Type B pancreatic cell (in vitro differentiated cells): ENCODE results near the gene FBXO33. TPM values are rescaled to one million over a fixed set of nuclear protein-coding genes. Genes with fewer than 3 reads are reported as not detected.
A peak's percentile ranks its signal among the peaks of the same experiment; 100 is the strongest.

Experiments
- DNase-seq: peaks from one replicate; pipeline ENCODE4 v3.0.0; 2021; ENCODE audit warnings: mixed read lengths; ENCODE audit not compliant: unreplicated experiment; ENCODE audit errors: extremely low spot score
- H3K27ac Mint-ChIP-seq: 2 replicates; pipeline ENCODE4 v1.8.0; 2021; ENCODE audit warnings: mild to moderate bottlenecking, mixed read lengths
- H3K27me3 Mint-ChIP-seq: 2 replicates; pipeline ENCODE4 v1.8.0; 2021; ENCODE audit warnings: mixed read lengths
- H3K36me3 Mint-ChIP-seq: 2 replicates; pipeline ENCODE4 v1.8.0; 2021; ENCODE audit warnings: mixed read lengths
- H3K4me1 Mint-ChIP-seq: one replicate; pipeline ENCODE4 v1.8.0; 2021; ENCODE audit warnings: mixed read lengths; ENCODE audit not compliant: unreplicated experiment
- H3K4me3 Mint-ChIP-seq: 2 replicates; pipeline ENCODE4 v1.8.0; 2021; ENCODE audit warnings: mild to moderate bottlenecking, mixed read lengths
- H3K9me3 Mint-ChIP-seq: 2 replicates; pipeline ENCODE4 v1.8.0; 2021; ENCODE audit warnings: mixed read lengths
- CTCF ChIP-seq: fragments of 200-600 bp; sonication (generic); conservative IDR thresholded peaks from 2 replicates; pipeline ENCODE4 v1.5.0; 2021; ENCODE audit warnings: antibody characterized with exemption, mild to moderate bottlenecking
- total RNA-seq: library from RNA; stranded (reverse); gene quantifications from 2 replicates; pipeline ENCODE4 v1.2.1, GENCODE V29; 2021; ENCODE audit warnings: low replicate concordance

Gene FBXO33
- total RNA-seq, 1 donor from 2014 or later, result 9.9 TPM

DNA sequence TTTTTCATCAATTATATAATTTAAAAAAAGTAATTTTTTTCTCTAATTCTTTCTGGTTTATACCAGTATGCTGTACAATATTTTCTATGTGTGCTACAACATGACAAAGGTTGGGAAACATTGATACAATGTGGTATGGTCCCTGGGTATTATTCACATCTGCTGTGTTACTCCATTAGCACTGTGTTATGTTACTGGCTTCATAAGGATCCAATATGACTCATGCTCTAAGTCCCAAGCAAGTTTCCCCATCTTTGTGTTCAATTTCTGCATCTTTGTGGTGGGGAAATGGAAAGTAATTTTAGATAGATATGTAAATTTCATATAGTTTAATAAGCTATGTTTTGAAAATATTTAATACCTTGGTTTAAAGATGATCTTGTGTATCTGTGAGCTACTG, 35.8 kb downstream of the FBXO33 start:
- Mint-ChIP-seq H3K4me3 (no peak overlapping the region), H3K9me3 (peaks cover 4% of the 10 kb centered on the region), H3K4me1 (no peaks in the 10 kb centered on the region), H3K27me3 (no peaks in the 10 kb centered on the region), H3K27ac (no peak overlapping the region), H3K36me3 (peaks cover 22% of the 10 kb centered on the region)
- TF ChIP-seq CTCF, result no peak
- no peak for DNase-seq

GRCh38 chr14:39395555-39396254, 36.5 kb downstream of the FBXO33 start:
- TF ChIP-seq CTCF, result no peak
- Mint-ChIP-seq H3K4me3 (no peak overlapping the region), H3K4me1 (no peaks in the 10 kb centered on the region), H3K36me3 (peaks cover 18% of the 10 kb centered on the region), H3K27me3 (no peaks in the 10 kb centered on the region), H3K27ac (no peak overlapping the region), H3K9me3 (peaks cover 4% of the 10 kb centered on the region)
- no peak for DNase-seq

DNA sequence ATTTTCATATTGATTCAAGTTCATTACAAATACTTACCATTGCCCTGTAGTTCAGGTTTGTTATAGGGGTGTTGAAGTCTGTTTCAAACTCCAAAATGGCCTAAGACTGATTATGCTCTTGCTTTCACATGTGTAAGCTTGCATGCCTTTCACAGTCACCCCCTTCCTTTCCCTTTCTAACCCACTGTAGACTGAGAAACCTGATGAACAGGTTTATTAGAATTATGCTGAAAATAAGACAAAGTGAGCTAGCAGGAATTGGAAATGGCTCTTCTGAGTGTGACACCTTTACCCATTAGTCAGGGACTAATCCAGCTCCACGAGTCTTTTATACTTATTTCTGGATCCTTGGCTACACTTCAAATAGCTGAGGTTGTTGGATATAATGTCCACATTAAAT, 38.9 kb downstream of the FBXO33 start:
- no peak for DNase-seq
- peak overlapping the region; percentile 45 for H3K4me3 Mint-ChIP-seq
- no peaks in the 10 kb centered on the region for H3K27me3 Mint-ChIP-seq
- H3K27ac Mint-ChIP-seq, result peak overlapping the region; percentile 84
- no peak for TF ChIP-seq CTCF
- H3K9me3 Mint-ChIP-seq, result peaks cover 4% of the 10 kb centered on the region
- peaks cover 18% of the 10 kb centered on the region for H3K36me3 Mint-ChIP-seq
- no peaks in the 10 kb centered on the region for H3K4me1 Mint-ChIP-seq

- Mint-ChIP-seq H3K36me3 (no peaks in the 10 kb centered on the region), H3K4me1 (no peaks in the 10 kb centered on the region), H3K9me3 (no peaks in the 10 kb centered on the region), H3K27ac (no peak overlapping the region), H3K27me3 (no peaks in the 10 kb centered on the region), H3K4me3 (no peak overlapping the region)
- TF ChIP-seq CTCF, result no peak
- DNase-seq, result no peak
Measured at GRCh38 chr14:39384177-39384576, 48.1 kb downstream of the FBXO33 start.

- no peaks in the 10 kb centered on the region for H3K4me1 Mint-ChIP-seq
- no peaks in the 10 kb centered on the region for H3K9me3 Mint-ChIP-seq
- no peaks in the 10 kb centered on the region for H3K36me3 Mint-ChIP-seq
- H3K4me3 Mint-ChIP-seq, result no peak overlapping the region
- H3K27me3 Mint-ChIP-seq, result no peaks in the 10 kb centered on the region
- no peak for TF ChIP-seq CTCF
- DNase-seq, result no peak
- no peak overlapping the region for H3K27ac Mint-ChIP-seq
Measured at GRCh38 chr14:39383741-39384140, 48.5 kb downstream of the FBXO33 start.
